CD4-positive, alpha-beta T cell treated with Interleukin-15 for 1 hour (primary cell): ENCODE results near the gene MFSD6L.

Experiments used
- DNase-seq: peaks from one replicate; pipeline ENCODE4 v3.0.0-alpha.2; 2020

MFSD6L gene

GRCh38 chr17:8791248-8791909 lies 7.8 kb downstream of the MFSD6L start:
- no peak for DNase-seq

GRCh38 chr17:8789743-8790142 lies 9.4 kb downstream of the MFSD6L start:
- no peak for DNase-seq

- no peak for DNase-seq
These were observed 10.2 kb downstream of the MFSD6L start for GRCh38 chr17:8788998-8789397.

- peak; percentile 40 for DNase-seq
These were observed 13.4 kb downstream of the MFSD6L start for GRCh38 chr17:8785547-8786413.

GRCh38 chr17:8782176-8782575 lies 17.0 kb downstream of the MFSD6L start:
- DNase-seq, result no peak

- no peak for DNase-seq
These were observed 17.4 kb downstream of the MFSD6L start for GRCh38 chr17:8781776-8782175.

- DNase-seq, result no peak
These were observed 22.3 kb downstream of the MFSD6L start for GRCh38 chr17:8776881-8777280.

GRCh38 chr17:8776248-8776647 lies 22.9 kb downstream of the MFSD6L start:
- DNase-seq, result no peak

- no peak for DNase-seq
These were observed 32.4 kb downstream of the MFSD6L start for GRCh38 chr17:8766731-8767130.

- DNase-seq, result no peak
These were observed 37.2 kb downstream of the MFSD6L start for GRCh38 chr17:8762012-8762411.

GRCh38 chr17:8758137-8758596 lies 41.0 kb downstream of the MFSD6L start, which contains the start of gene SPDYE4:
TSS of gene SPDYE4 (minus strand) at chr17:8758546. CDS start at chr17:8758382, 164 bp downstream.
- no peak for DNase-seq

- DNase-seq, result no peak
These were observed 42.0 kb downstream of the MFSD6L start for GRCh38 chr17:8757189-8757588.

- no peak for DNase-seq
These were observed 43.4 kb downstream of the MFSD6L start for GRCh38 chr17:8755590-8756255.

GRCh38 chr17:8754890-8755289 lies 44.3 kb downstream of the MFSD6L start:
- no peak for DNase-seq

- DNase-seq, result no peak
These were observed 45.2 kb downstream of the MFSD6L start for GRCh38 chr17:8753976-8754440.

- DNase-seq, result no peak
These were observed 45.8 kb downstream of the MFSD6L start for GRCh38 chr17:8753136-8753975.

- DNase-seq, result no peak
These were observed 49.5 kb downstream of the MFSD6L start for GRCh38 chr17:8749616-8750015.

- DNase-seq, result no peak
These were observed 51.4 kb downstream of the MFSD6L start for GRCh38 chr17:8747742-8748141.
